ENCODE results near the gene ERC2.

Gene ERC2

DNA sequence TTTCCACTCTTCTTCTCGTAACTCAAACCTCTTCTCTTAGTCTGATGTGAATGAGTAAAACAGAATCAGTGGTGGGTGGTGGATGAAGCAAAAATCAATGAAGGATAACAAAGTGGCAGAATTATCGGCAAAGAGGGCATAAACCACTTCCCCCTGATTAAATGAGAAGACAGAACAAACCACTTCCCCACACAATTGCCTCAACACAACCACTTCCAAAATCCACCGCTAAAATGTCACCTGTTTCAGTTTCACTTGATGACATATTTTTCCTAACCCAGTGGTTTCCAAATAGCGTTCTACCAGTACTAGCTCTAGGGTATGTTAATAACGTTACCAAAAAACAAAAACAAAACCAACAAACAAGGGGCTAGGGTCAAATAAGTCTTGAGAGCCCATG lies 502.5 kb downstream of the ERC2 start:
- no peak for DNase-seq

DNA sequence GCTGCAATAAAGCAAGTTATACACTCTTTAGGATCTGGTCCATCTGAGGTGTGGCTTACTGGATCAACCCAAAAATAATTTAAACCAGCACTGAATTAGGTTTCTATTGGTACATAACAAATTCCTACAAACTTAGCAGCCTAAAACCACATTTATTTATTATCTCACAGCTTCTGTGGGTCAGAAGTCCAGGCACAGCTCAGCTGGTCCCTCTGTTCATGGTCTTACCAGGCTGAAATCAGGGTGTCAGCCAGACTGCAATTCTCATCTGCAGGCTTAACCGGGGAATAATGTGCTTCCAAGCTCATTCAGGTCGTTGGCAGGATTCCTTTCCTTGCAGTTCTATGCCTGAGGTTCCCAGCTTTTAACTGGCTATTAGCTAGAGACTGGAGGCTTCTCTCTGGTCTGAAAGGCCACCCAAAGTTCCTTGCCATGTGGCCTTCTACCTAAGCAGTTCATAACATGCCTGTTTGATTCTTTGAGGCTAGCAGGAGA lies 503.7 kb downstream of the ERC2 start:
- DNase-seq, result no peak

DNA sequence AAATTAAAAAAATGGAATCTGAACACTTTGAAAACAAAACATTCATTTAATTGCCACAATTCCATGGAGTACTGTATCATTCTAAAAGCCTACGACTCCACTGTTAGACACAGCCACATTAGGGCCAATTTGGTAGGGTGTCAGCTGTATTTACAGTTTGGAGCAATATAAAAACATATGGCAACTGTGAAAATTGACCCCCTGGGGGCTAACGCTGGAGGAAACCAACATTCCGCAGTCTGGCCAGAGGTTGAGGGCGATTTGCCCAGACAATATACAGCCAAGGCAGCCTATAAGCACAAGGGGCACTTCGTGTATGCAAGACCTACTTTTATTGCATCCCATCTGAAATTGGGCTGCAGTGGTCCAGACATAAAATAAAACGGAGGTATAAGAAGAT lies 504.7 kb downstream of the ERC2 start:
- no peak for DNase-seq

- DNase-seq, result no peak
These were observed 508.7 kb downstream of the ERC2 start for GRCh38 chr3:55959471-55960080.

DNA sequence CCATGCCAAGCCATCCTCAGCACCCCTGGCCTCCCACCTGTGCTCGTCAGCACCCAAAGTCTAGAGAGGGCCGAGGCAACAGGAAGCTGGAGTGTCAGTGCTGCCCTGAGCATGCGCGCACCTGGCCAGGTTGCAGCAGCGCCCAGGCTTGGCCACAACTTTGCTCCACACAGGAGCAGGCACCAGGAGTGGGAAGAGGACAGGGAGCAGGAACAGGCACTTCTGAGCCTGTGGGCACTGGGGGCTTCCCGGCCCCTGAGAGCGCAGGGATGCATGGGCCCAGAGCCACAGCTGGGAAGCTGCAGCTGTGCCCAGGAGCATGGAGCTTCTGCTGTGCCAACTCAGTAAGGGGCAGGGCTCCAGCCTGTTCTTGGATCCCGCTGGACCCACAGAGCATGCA lies 509.7 kb downstream of the ERC2 start:
- no peak for DNase-seq

GRCh38 chr3:55955891-55956477 lies 512.3 kb downstream of the ERC2 start:
- no peak for DNase-seq

GRCh38 chr3:55951388-55951787 lies 516.9 kb downstream of the ERC2 start:
- no peak for DNase-seq

GRCh38 chr3:55947406-55947805 lies 520.9 kb downstream of the ERC2 start:
- DNase-seq, result no peak

DNA sequence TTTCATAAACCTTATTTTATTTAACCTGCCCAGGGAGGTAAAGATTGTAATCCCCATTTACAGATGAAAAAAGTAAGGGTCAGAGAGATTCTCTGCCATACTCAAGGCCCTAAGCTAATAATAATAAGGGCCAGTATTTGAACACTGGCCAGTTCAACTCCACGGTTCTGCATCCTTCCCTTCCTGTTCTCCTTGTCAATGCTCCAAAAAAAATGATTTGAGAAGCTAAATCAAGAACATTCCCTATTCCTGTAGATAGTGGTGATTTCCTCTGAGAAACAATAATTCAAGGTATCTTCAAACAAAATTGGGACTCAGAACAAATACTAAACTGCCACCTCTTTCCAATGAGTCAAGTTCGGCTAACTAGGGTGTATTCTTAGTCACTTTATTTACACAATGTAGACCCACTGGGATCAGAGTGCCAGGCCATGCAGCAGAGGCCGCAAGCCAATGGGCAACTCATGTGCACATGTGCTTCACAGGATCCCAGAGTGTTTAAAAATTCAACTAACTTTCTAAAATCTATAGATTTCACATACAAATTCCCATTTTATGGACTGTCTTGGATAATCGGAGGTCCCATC lies 521.6 kb downstream of the ERC2 start:
- DNase-seq, result no peak

DNA sequence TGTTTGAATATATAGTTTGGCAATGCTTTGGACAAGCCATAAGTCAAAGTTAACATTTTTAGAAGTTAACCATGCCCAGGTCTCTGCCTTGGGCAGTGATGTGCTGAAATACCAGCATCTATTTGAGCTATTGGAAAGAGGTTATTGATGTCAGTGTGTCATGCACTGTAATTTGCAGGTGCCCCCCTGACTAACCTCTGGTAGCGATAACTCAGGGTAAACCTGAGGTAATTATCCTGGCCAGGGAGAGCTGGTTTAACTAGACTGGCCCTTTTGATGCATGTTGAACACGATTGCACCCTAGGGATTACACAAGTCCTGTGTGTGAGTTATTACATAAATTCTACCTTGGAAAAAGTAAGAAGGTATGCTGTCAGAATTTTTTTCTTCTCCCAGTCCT lies 525.4 kb downstream of the ERC2 start:
- no peak for DNase-seq

DNA sequence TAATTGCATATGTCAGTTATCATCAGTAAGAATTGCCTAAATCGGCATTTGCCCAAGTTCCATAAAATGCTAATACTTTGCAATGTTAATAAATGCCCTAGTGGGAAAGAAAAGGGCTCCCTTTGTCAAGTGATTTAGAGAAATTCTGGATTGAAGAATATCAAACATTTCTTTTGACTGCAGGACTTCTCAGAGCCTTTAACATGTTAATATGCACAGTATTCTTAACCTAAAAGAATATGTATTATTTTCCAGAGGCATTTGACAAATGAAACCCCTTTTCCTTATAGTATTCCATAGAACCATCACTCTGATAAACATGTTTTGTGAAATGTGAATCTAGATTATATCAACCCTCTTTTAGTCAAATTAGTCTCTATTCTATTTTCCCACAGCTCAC lies 529.0 kb downstream of the ERC2 start:
- no peak for DNase-seq

GRCh38 chr3:55937301-55937700 lies 531.0 kb downstream of the ERC2 start:
- DNase-seq, result no peak

- DNase-seq, result no peak
These were observed 531.7 kb downstream of the ERC2 start for GRCh38 chr3:55936549-55937052.

GRCh38 chr3:55935241-55935640 lies 533.0 kb downstream of the ERC2 start:
- DNase-seq, result no peak

- DNase-seq, result no peak
These were observed 533.5 kb downstream of the ERC2 start for GRCh38 chr3:55934771-55935170.

DNA sequence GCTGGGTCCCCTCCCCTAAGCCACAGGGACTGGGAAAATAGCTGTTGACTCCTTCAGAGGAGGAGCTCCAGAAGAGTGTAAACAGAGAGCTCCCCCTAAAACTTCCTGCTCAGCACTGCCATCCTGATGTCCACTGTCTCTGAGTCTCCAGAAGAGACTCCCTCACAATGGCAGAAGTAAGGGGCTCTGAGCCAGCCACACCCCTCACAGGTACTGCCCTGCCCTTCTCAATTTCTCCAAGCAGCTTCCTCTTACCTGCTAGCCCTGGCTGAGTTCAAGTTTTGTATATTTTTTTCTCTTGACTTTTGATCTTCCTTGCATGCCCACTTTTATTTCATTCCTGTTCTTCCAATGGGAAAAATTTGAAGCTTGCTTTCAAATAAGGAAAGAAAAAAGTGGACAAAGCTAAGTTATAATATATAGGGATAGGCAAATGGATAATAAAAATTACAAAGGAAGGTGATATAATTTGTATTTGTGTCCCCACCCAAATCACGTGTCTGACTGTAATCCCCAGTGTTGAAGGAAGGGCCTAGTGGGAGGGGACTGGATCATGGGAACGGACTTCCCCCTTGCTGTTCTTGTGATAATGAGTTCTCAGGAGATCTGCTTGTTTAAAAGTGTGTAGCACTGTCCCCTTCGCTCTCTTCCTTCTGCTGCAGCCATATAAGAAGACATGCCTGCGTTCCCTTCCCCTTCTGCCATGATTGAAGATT lies 539.0 kb downstream of the ERC2 start:
- DNase-seq, result no peak

DNA sequence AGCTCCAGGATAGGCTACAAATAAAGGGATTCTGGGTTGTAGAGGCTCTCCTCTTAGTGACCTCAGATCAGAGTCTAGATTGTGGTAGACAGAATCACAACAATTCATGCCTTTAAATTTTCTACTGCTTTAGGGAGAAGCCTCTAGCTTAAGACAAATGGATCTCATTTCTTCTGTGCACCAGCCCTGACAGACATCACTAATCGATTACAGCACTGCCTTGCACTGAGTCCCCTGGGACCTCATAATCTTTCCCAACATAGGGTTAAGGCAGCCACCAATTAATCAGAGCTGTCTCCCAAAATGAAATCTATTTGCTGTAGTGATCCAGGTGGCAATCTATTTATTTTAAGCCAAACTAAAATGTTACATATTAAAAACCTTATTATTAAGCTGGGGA lies 544.6 kb downstream of the ERC2 start:
- DNase-seq, result no peak

DNA sequence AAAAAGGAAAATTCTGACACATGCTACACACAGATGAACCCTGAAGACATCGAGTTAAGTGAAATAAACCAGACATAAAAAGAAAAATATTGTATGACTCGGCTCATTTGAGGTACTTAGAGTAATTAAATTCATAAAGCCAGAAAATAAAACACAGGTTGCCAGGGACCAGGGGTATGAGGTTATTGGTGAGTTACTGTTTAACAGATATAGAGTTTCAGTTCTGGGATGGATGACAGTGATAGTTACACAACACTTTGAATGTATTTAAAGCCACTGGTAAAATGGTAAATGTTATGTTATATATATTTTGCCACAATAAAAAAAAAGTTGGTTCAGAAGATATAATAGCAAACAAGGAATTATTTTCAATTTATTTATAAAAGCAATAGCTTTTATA lies 545.1 kb downstream of the ERC2 start:
- no peak for DNase-seq

DNA sequence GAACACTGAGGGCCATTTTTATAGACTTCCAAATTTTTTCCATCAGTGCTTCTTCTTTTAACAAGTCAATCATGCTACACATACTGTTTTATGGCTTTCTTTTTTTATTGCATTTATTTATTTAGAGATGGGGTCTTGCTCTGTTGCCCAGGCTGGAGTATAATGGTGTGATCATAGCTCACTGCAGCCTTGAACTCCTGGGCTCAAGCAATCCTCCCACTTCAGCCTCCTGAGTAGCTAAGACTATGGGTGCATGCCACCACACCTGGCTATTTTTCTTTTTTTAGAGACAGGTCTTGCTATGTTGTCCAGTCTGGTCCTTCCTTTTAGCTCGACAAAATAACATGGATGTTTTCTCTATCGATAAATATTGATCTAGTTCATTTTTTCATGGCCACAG lies 555.4 kb downstream of the ERC2 start:
- DNase-seq, result no peak

- DNase-seq, result no peak
These were observed 557.0 kb downstream of the ERC2 start for GRCh38 chr3:55911266-55911665.

- no peak for DNase-seq
These were observed 557.7 kb downstream of the ERC2 start for GRCh38 chr3:55910543-55910942.

GRCh38 chr3:55909373-55909772 lies 558.9 kb downstream of the ERC2 start:
- DNase-seq, result no peak

GRCh38 chr3:55907616-55908015 lies 560.7 kb downstream of the ERC2 start:
- no peak for DNase-seq

- no peak for DNase-seq
These were observed 561.4 kb downstream of the ERC2 start for GRCh38 chr3:55906896-55907295.

Measured in stimulated activated CD4-positive, alpha-beta T cell treated with anti-CD3 and anti-CD28 coated beads, Interleukin-2, amount 100 ng/mL, for 24 hours (primary cell).